Sigmoid colon (tissue), 4 donors: Measurements from ENCODE around the gene GSAP.

Experiments used
- CTCF ChIP-seq, 4 experiments: fragments of 450-650 bp in 3 of 4; fragments of 200-600 bp in 1 of 4; IDR thresholded peaks; one replicate each; pipeline ENCODE4 v1.5.1; 2016 to 2019; ENCODE audit warnings: antibody characterized with exemption in 4 of 4, mild to moderate bottlenecking in 3 of 4, moderate library complexity in 2 of 4
- EP300 ChIP-seq, 4 donors: sonication (generic); formaldehyde crosslinking; IDR thresholded peaks; one replicate each; pipeline ENCODE4 v1.6.1; 2017; ENCODE audit warnings: antibody characterized with exemption in 4 of 4
- POLR2A ChIP-seq, 2 donors: fragments of 450-650 bp; IDR thresholded peaks; one replicate each; pipeline ENCODE4 v1.6.1; 2016; ENCODE audit warnings: antibody characterized with exemption in 2 of 2, mild to moderate bottlenecking in 2 of 2, moderate library complexity in 2 of 2
- POLR2AphosphoS5 ChIP-seq, 4 donors: sonication (generic); formaldehyde crosslinking; IDR thresholded peaks; one replicate each; pipeline ENCODE4 v1.6.1; 2017; ENCODE audit warnings: antibody characterized with exemption in 4 of 4

- no peak for TF ChIP-seq POLR2A (IDR thresholded peaks at IDR 0.05)
- TF ChIP-seq CTCF (IDR thresholded peaks at IDR 0.05) = no peak
- no peak for TF ChIP-seq EP300 (IDR thresholded peaks at IDR 0.05)
- no peak for TF ChIP-seq POLR2AphosphoS5 (IDR thresholded peaks at IDR 0.05)
These were observed 43.9 kb upstream of the GSAP start for GRCh38 chr7:77460057-77460486.
